Left hindlimb (tissue), 1 donor: ENCODE data around the gene EVL.

ENCODE experiments used
- DNase-seq: peaks from one replicate; pipeline ENCODE4 v3.0.0-alpha.2; 2018

EVL gene

DNA sequence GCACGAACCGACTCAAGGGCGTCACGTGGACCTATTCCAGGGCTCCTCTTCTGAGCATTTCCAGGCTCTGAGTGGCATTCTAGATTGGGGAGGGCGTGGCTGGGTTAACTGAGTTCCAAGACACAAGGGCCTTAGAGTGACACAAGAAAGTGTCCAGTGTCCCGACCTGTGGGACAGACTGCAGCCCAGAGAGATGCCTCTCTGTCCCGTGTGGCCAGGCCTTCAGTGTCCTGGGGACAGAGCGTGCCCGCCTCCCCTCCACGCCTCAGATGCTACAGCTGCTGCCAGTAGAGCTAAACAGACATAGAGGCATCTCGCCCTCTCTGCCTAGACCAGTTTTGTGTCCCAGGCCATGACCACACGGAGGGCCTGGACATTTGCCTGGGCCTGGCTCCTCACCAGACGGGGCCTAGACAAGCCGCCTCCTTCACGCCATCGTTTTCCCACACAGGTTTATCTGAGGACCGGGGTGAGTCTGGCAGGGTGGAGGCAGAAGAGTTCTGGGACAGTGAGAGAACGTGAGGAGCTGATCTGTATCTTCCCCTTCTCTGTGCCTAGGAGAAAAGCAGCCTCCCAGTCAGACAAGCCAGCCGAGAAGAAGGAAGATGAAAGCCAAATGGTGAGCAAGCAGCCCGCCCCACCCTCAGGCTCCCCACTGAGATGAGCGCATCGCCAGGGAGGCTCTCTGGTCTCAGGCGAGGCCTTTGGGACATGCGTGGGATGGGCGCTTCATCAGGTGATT, 67.1 kb downstream of the EVL start:
- no peak for DNase-seq

DNA sequence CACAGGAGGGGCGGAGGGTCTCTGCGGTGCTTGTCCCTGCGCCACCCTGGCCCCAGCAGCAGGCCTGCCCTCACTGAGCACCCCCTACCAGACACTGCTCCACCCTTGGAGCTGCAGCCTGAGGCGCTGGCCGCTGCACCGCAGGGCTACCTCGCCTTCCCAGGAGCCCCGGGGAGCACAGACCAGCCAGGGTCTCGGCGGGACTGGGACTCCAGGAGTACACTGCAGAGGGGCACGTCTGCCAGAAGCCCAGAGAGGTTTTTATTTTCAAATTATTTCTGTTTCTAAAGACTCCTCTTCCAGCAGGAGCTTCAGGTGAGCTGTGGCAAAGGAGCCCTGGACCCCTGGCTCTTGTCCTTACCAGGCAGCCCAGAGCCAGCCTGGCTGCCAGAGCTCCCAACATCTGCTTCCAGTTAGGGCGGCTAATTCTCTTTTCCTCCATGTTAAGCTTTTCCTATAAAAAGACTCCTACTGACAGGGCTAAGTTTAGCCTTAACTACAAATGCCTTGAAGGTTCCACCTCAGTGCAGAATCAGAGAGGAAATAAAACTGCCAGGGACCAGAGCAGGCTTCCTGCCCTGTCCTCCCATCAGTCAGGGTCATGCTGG, 67.8 kb downstream of the EVL start:
- DNase-seq = no peak

DNA sequence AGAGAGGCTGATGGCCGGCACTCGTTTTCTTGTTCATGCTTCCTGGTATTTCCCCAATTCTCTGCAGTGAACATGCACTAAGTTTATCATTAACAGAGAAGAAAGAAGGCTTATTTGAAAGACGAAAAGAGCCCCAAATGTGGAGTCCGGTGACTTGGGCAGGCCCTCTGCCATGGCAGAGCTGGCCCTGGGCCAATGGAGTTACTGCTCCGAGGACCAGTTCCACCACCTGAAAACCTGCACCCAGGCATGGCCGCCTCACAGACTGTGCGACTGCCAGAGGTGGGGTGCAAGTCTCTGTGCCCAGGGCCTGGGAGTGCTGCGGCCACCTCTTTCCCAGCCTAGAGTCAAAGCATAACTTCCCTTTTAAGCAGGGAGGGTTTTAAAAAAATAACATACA, 69.4 kb downstream of the EVL start:
- DNase-seq = no peak

DNA sequence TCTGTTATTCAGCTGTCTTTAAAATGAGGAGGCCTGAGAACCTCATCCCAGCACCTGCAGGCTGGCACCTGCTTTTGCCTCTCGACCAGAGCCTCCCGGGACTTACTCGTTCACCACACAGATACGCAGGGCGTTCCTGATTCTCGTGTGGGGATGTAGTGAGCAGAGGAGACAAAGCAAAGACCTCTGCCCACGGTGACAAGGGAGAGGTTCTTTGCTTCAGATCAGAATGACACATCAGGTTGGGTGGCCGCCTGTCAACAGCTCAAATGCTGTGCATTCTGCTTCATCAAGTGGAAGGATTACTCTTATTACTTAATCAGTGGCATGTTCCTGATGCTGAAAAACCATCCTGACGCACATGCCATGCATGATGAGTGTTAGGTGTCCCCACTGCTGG, 69.9 kb downstream of the EVL start:
- no peak for DNase-seq

DNA sequence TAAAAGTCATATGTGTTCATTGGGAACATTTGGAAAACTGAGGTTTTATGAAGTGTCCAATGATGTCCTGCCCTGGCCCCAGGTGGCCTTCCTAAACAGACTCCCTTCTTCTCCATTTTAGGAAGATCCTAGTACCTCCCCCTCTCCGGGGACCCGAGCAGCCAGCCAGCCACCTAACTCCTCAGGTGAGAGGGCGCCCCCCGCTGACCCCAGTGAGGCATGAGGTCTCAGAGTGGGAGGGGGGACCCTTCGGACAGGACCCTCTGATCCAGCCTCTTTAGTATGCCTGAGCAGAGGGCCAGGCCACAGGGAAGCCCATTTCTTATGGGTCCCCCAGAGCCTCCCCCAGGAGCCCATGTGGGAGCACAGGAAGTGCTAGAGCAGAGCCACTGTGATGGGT, 70.6 kb downstream of the EVL start:
- DNase-seq = no peak

DNA sequence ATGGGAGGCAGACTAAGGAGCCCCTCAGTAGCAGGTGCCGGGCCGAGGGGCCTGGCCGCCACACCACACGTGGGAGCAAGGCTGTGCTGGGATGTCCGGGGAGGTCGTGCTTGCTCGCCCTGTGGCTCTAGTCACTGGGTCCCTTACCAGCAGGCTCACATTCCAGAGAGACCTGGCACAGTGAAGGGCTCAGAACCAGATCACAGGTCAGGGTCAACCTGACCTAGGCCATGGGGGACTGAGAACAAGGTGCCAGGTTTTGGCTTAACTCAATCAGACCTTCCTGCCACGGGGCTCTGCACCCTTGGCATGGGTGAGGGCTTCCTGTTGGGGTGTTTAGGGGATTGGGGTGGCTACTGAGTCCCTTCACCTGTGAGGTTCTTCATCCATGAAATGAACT, 72.0 kb downstream of the EVL start:
- DNase-seq = no peak

DNA sequence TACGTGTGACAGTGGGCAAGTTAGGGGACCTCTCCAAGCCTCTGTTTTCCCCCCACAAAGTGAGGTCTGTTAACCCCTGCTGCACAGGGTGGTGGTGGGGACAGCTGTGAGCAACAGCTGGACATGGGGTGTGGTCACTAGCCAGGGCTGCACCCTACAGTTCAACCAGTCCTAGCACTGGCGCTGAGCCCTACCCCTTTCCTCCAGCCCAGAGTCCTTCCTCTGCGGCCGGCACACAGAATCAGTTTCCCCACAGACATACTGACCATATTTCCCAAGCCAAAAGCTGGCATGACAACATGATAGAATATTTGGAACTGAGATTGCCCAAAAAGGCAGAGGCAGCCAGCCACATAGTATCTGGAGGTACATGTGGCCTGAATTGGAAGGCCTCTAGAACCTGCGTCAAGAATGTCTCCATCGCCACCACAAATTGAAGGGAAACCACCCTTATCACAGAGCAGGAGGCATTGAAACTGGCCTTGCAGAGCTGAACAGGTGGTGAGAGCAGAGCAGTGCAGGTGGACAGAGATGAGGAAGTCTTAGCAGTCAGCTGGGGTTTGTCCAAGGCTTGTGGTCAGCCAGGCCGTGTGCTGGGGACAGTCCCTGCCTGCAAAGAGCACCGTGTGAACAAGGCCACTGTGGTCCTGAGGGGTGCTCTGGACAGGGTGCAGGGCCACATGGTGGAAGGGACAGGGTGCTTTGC, 73.0 kb downstream of the EVL start:
- DNase-seq = no peak

DNA sequence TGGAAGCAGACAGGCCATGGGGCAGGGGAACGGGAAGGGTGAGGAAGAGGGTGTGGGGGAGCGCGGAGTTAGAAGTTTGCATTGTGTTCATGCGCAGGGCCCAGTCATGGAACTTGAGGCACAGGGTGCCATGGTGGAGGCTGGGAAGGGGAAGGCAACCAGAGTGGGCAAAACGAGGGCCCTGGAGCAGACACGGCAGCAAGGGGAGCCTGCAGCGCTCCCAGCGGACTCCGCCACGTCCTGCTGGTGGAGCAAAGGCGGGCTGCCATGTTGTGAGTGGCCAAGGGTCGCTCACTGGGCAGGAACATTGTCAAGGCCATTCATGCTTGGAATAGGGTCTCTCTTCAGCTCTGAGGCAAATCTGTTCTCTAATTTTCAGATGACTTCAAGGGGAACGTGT, 73.7 kb downstream of the EVL start:
- no peak for DNase-seq

DNA sequence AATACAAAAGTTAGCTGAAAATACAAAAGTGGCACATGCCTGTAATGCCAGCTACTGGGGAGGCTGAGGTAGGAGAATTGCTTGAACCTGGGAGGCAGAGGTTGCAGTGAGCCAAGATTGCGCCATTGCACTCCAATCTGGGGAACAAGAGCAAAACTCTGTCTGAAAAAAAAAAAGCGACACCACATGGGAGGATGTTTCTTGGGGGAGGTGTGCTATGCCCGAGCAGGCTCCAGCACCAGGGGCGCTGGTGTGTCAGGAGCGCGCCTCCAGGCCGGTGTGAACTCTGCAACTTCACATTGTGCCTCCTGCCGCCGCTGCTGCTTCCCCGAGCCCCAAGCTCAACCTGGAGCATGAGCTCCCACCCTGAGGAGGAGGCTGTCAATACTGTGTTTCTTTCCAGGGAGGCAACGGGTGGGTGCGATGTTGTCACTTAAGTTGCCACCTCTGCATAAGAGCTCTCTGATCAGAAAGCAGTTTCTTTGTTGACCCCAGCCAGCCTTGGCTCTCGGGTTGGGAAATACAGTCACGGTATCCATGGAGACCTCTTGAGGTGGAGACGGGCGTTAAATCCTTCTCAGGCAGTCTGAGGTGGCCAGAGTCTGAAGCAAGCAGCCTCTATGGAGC, 75.3 kb downstream of the EVL start:
- no peak for DNase-seq

DNA sequence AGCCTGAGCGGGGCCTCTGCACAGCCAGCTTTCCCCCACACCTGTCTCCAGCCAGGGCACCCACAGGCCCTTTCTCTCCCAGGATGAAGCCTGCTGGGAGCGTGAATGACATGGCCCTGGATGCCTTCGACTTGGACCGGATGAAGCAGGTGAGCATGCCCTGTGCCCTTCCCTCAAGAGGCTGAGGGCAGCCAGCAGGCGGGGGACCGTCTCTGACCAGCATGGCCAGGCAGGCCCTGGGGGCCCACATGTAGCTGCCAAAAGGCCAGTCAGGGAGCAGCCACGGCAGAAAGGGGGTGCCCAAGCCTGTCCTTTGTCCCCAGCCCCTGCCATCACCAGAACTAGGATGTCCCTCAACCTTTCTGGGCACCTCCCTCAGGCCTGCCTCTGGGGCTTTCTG, 75.9 kb downstream of the EVL start:
- no peak for DNase-seq

DNA sequence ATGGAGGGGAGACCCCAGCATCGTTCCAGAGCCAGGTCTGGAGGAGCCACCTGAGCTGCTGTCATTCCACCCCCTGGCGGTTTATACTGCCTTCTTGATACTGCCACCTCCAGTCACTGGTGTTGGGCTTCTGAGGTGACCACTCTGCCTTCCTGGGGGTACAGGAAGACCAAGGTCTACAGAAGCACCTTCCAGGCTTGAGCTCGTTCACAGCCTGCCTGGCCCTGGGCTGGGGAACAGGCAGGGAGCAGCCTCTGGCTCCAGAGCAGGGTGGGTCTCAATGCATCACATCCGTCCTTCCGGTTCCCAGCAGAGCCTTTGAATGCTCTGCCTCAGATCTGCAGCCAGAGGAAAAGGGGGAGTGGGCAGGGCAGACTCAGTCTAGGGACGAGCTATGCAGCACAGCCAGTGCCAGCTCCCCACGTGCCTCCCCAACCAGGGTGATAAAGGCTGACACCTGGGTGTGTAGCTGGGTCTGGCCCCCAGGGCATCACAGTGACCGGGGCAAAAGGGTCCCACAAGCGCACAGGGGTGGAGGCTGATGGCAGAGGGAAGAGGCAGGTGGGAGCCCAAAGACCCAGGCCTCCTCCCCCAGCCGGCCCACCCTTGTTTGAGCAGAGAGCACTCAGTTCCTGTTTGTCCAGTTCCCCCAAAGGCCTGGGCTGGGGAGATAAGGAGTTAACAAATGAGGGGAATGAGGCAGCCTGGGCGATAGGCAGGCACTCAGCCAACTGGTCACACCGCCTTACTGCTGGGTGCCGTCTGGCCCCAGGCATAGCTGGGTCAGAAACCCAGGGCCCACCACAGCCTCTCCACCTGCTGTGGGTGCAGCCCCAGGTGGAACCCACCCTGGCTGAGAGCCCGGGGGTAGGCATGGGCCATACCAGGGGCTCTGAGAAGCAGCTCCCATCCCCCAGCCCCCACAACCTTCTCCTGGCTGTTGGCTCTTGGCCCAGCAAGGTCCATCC, 77.1 kb downstream of the EVL start:
- no peak for DNase-seq

DNA sequence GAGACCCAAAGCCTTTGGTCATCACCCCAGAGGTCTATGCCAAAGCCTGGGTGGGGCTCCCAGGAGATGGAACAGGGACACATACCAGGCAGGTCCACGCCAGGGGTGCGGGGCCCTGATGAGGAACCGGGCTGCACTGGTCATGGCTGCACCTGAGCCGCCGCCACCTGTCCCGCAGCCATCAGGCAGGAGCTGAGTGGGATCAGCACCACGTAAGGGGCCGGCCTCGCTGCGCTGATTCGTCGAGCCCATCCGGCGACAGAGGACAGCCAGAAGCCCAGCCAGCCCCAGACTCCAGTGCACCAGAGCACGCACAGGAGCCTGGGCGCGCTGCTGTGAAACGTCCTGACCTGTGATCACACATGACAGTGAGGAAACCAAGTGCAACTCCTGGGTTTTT, 78.3 kb downstream of the EVL start:
- DNase-seq = no peak

DNA sequence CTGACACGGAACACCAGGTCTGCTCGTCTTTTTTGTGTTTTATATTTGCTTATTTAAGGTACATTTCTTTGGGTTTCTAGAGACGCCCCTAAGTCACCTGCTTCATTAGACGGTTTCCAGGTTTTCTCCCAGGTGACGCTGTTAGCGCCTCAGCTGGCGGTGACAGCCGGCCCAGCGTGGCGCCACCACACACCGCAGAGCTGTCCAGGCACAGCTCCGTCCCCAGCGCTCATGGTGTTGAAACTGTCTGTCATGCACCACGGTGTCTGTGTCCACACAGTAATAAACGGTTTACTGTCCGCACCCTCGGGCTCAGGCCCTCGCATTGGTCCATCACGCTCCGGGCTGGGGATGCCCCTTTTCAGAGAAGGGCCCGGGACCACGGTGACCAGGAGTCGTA, 78.7 kb downstream of the EVL start:
- no peak for DNase-seq

DNA sequence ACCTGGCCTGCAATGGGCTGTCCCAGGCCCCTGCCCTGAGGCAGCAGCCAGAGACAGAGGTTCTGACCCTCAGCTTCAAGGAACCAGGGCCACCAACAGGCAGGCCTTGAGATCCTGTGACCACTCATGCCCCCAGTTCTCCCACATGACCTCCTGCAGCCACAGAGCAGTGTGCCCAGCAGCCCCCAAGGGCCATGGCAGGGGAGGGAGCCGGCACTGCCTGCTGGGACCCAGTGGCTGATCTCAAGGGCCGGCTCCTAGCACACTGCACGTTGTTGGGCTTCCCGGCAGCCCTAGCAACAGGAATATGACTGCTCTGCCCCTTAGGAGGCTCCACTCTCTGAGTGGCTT, 79.4 kb downstream of the EVL start:
- DNase-seq = no peak

DNA sequence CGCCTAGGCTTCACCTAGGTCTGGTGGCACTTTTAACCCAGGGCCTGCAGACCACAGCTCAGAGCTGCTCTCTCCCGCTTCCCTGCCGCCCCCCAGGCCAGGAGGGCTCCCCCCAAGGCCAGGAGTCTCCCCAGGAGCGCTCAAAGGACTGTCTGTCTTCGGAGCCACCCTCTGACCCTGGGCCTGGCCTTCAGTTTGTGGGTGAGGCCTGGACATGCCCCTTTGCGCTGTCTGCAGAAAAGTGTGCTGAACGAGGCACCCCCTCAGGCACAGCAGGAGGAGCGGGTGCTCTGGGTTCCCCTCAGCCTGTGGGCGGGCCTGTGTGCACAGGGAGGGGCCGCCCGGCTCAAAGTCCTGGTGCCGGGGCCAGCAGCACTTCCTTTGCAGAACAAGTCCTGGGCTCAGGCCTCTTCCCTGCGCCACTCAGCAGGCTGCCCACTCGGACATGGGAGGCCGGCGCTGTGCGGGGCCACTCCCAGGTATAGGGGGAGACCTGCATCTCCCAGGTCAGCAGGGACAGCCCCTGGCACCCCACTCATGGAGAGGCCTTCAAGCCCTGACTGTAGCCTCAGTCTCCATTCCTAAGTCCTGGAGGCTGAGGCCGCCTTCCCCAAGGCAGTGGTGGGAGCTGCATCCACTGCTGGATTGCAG, 79.9 kb downstream of the EVL start:
- DNase-seq = no peak

DNA sequence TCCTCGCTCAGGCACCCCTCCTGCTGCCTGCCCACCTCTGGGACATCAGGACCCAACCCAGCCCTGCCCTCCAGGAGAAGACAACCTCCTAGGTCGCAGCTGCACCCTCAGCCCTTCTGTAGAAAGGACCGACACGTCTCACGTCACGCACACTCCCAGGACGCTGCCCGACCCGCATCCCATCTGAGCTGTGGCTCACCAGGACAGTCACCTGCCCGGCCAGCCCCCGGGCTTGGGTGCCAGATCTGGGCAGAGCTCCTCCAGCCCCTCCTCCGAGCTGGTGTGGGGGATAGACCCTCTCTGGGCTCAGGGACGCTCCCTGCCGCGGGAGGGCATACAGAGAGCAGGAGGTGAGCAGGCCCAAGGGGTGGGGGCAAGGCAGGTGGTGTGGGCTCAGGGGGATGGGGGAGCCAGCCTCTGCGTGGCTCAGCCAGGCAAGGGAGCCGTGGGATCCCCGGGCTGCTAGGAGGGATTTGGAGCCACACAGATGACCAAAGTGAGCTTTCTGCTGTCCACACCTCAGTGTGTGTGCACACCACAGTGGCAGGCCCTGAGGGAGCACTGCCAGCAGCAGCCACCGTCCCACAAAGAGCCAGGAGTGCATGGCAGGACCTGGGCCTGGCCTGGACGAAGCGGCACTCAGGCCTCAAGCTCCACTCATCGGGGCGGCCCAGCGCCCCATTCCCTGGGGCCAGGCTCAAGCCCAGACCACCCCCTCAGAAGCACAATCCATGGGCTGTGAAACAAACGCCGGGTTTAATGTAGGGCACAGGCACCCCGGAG, 80.7 kb downstream of the EVL start:
- DNase-seq = no peak

DNA sequence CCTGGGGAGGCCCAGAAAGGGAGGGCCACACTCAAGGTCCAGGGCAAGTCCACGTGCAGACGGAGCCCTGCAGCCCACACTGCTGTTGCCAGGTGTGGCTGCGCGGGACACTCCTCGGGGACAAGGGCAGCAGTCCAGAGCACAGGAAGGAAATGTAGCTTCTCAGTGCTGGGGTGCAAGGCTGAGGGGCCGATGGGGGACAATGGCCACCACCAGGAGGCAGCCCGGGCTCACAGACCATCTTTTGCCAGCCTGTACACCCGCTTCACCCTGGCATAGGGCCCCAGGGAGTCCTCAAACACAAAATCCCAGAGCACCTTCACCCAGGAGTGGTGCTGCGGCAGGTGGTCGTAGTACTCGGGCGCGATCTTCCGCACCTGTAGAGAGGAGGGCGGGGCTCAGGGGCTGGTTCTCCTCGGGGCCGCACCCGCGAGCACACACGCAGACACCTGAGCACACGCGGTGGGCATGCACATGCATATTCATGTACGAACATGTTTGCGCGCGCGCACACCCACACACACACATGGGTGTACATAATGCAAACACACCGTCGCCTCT, 81.4 kb downstream of the EVL start:
- no peak for DNase-seq

DNA sequence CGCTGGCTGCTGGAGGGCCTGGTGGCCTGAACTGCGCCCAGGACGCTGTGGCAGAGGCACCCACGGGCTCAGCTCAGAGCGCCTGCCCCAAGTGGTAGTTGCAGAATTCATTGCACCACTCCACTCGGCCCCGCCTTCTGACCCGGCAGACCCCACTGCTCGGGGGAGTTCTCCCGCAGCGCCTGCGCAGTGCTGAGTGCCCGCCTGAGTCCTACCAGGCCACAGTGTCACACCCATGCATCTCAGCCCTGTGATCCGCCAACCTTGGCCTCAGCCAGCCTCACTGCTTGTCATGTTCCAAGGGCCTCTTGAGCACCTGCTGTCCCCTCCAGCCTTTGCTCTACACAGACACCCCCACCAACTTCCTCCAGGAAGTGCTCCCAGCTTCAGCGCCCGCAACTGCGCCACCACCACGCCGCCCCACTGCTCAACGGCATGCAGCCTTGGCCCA, 82.0 kb downstream of the EVL start:
- no peak for DNase-seq

DNA sequence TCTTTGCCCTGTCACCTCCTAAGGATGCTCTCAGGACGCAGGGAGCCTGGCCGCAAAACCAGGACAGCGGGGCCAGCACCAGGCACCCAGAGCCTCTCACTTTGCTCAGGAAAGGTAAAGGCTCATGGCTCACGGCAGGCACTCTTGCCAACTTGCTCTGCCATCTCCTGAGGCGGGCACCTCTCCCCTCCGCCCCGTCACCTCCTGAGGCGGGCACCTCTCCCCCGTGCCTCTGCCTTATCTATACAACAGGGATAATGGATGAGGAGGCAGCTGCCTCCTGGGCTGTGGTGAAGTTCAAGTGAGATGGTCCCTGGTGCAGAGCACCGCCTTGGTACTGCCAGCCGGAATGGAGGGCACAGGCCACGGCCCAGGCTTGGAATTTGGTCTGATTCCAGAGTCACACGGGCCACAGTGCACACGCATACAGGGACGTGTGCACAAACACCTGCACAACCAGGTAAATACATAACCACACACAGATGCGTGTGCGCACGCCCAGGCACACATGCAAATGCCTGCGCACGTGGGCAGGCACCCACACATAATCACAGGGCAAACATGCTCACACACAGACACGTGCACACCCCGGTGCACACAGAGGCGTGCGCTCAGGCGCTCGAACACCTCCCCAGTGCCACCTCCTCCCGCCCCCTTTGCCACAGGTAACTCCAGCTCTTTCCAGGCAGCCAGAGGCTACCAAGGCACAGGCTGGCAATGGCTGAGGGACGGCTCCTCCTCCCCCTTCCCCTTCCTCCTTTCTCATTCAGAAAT, 82.7 kb downstream of the EVL start:
- no peak for DNase-seq
